ENCODE results near the gene ZNF311. TPM values are rescaled to one million over a fixed set of nuclear protein-coding genes. Genes with fewer than 3 reads are reported as not detected.

The ZNF311 gene
- total RNA-seq, 3 donors from 2014 or later (not counting 1 experiment from before 2014, with no cell fraction given), result 0.23 to 0.29 (median 0.28) TPM

DNA sequence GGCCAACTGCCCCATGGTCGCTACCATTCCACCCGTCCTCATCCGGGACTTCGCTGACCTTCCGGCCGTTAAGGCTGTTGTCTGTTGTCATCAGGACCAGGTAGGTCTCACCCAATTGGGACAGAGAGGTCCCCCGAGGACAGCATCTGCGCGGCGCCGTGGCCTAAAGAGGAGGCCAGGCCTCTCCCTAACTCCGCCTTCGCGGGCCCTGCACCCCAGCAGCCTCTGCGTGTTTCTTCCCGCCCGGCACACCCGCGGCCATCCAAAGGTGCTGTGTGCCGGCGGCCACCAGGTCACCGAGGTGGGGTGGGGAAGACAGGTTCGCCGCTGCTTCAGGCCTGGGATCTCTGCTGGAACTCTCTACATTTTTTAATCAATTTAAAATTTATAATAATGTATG, 30.8 kb upstream of the ZNF311 start:
- Mint-ChIP-seq H3K4me1 (no peaks in the 10 kb centered on the region), H3K9me3 (no peaks in the 10 kb centered on the region), H3K4me3 (no peak overlapping the region), H3K27ac (no peak overlapping the region), H3K27me3 (ENCODE audit: low read depth in 2 of 2) (peaks cover 12 to 41% of the 10 kb centered on the region in 2 donors), H3K36me3 (no peaks in the 10 kb centered on the region)
- intact Hi-C loops (cut with micrococcal nuclease), result no loop called here
- H3K36me3 ChIP-seq (ENCODE audit: control insufficient read depth, insufficient read depth, low read length), result no peaks in the 10 kb centered on the region
- TF ChIP-seq, protein P1, sequence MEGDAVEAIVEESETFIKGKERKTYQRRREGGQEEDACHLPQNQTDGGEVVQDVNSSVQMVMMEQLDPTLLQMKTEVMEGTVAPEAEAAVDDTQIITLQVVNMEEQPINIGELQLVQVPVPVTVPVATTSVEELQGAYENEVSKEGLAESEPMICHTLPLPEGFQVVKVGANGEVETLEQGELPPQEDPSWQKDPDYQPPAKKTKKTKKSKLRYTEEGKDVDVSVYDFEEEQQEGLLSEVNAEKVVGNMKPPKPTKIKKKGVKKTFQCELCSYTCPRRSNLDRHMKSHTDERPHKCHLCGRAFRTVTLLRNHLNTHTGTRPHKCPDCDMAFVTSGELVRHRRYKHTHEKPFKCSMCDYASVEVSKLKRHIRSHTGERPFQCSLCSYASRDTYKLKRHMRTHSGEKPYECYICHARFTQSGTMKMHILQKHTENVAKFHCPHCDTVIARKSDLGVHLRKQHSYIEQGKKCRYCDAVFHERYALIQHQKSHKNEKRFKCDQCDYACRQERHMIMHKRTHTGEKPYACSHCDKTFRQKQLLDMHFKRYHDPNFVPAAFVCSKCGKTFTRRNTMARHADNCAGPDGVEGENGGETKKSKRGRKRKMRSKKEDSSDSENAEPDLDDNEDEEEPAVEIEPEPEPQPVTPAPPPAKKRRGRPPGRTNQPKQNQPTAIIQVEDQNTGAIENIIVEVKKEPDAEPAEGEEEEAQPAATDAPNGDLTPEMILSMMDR (IDR thresholded peaks at IDR 0.05), result no peak
- no peak for DNase-seq
- no peak overlapping the region for H3K27ac ChIP-seq (ENCODE audit: low read length)
- no peak overlapping the region for H3K4me3 ChIP-seq (ENCODE audit: low read length)
- H3K9me3 ChIP-seq (ENCODE audit: control insufficient read depth, insufficient read depth, low read length), result no peaks in the 10 kb centered on the region
- WGBS (ENCODE audit: insufficient coverage), result 96% methylated on average over 22 of the region's 24 CpGs
- no peak for ATAC-seq
- no peaks in the 10 kb centered on the region for H3K4me1 ChIP-seq (ENCODE audit: control insufficient read depth, insufficient read depth, low read length)
- H3K27me3 ChIP-seq (ENCODE audit: control insufficient read depth, insufficient read depth, low read length), result peaks cover 12% of the 10 kb centered on the region

DNA sequence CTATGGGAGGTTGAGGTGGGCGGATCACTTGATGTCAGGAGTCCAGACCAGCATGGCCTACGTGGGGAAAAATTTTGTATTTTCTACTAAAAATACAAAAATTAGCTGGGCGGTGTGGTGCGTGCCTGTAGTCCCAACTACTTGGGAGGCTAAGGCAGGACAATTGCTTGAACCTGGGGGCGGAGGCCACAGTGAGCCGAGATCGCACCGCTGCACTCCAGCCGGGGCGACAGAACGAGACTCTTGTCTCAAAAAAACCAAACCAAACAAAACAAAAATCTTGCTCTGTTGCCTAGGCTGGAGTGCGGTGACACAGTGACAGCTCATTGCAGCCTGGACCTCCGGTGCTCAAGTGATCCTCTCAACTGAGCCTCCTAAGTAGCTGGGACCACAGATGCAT, 23.7 kb upstream of the ZNF311 start:
- Mint-ChIP-seq H3K4me1 (no peaks in the 10 kb centered on the region), H3K27me3 (ENCODE audit: low read depth in 2 of 2) (peaks cover 24 to 78% of the 10 kb centered on the region in 2 donors), H3K27ac (no peak overlapping the region), H3K4me3 (no peak overlapping the region), H3K9me3 (no peaks in the 10 kb centered on the region), H3K36me3 (no peaks in the 10 kb centered on the region)
- no peaks in the 10 kb centered on the region for H3K36me3 ChIP-seq (ENCODE audit: control insufficient read depth, insufficient read depth, low read length)
- DNase-seq (no peak), ATAC-seq (no peak)
- H3K4me3 ChIP-seq (ENCODE audit: low read length), result no peak overlapping the region
- H3K27me3 ChIP-seq (ENCODE audit: control insufficient read depth, insufficient read depth, low read length), result peaks cover 25% of the 10 kb centered on the region
- H3K27ac ChIP-seq (ENCODE audit: low read length), result no peak overlapping the region
- intact Hi-C loops (cut with micrococcal nuclease), result no loop called here
- WGBS (ENCODE audit: insufficient coverage), result 94% methylated on average over 13 of the region's 13 CpGs
- no peaks in the 10 kb centered on the region for H3K4me1 ChIP-seq (ENCODE audit: control insufficient read depth, insufficient read depth, low read length)
- no peaks in the 10 kb centered on the region for H3K9me3 ChIP-seq (ENCODE audit: control insufficient read depth, insufficient read depth, low read length)
- TF ChIP-seq, protein P1 (IDR thresholded peaks at IDR 0.05), result no peak

DNA sequence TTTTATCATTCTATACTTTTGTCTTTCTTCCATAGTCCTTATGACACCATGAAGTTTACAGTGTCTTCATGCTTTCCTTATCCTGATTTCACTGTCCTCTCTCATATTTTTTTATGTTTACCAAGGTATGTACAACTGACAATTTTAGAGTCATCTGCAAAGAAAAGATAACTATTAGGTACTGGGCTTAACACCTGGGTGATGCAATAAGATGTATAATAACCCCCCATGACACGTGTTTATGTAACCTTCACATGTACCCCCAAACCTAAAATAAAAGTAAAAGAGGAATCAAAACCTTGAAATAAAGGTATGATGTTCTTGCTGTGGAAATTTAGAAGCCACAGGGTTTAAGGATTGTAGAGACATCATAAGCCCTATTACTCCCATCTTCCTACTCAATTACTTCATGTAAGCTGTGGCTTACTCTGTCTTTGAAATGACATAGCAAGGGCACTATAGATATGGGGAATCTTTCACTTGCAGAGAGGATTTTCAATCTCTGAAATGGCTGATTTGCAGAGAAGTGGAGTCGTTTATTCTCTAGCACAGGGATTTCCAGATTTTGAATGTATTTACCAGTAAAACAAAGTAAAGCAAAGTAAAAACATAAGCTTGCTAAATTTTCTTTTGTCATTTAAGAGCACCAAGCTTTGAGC, 20.9 kb upstream of the ZNF311 start:
- no peak for DNase-seq
- ATAC-seq, result no peak
- H3K36me3 Mint-ChIP-seq, result no peaks in the 10 kb centered on the region
- TF ChIP-seq, protein P1 (IDR thresholded peaks at IDR 0.05), result no peak
- no peak overlapping the region for H3K4me3 ChIP-seq (ENCODE audit: low read length)
- no peaks in the 10 kb centered on the region for H3K9me3 ChIP-seq (ENCODE audit: control insufficient read depth, insufficient read depth, low read length)
- no peaks in the 10 kb centered on the region for H3K4me1 Mint-ChIP-seq
- H3K27ac Mint-ChIP-seq, result no peak overlapping the region
- H3K27me3 Mint-ChIP-seq (ENCODE audit: low read depth in 2 of 2), result peaks cover 33 to 84% of the 10 kb centered on the region in 2 donors
- WGBS (ENCODE audit: insufficient coverage), result 40% methylated on average over 1 of the region's 2 CpGs
- H3K27ac ChIP-seq (ENCODE audit: low read length), result no peak overlapping the region
- no peaks in the 10 kb centered on the region for H3K4me1 ChIP-seq (ENCODE audit: control insufficient read depth, insufficient read depth, low read length)
- intact Hi-C loops (cut with micrococcal nuclease), result no loop called here
- no peaks in the 10 kb centered on the region for H3K9me3 Mint-ChIP-seq
- no peak overlapping the region for H3K4me3 Mint-ChIP-seq
- peaks cover 18% of the 10 kb centered on the region for H3K27me3 ChIP-seq (ENCODE audit: control insufficient read depth, insufficient read depth, low read length)
- H3K36me3 ChIP-seq (ENCODE audit: control insufficient read depth, insufficient read depth, low read length), result no peaks in the 10 kb centered on the region

DNA sequence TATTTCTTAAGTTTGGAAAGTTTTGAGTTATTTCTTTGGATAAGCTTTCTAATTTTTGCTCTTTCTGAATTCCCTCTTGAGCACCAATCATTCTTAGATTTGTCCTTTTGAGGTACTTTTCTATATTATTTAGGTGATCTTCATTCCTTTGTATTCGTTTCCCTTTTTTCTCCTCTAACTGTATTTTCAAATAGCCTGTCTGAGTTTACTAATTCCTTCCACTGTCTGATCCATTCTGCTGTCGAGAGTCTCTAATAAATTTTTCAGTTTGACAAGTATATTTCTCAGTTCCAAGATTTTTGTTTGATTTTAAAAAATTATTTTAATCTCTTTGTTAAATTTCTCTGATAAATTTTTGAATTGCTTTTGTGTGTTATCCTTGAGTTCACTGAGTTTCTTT, 16.3 kb upstream of the ZNF311 start:
- peaks cover 10% of the 10 kb centered on the region in 2 donors for H3K4me1 Mint-ChIP-seq
- Histone ChIP-seq H3K4me3 (ENCODE audit: low read length) (no peak overlapping the region), H3K27me3 (ENCODE audit: control insufficient read depth, insufficient read depth, low read length) (peaks cover 13% of the 10 kb centered on the region), H3K9me3 (ENCODE audit: control insufficient read depth, insufficient read depth, low read length) (no peaks in the 10 kb centered on the region), H3K27ac (ENCODE audit: low read length) (no peak overlapping the region), H3K36me3 (ENCODE audit: control insufficient read depth, insufficient read depth, low read length) (no peaks in the 10 kb centered on the region), H3K4me1 (ENCODE audit: control insufficient read depth, insufficient read depth, low read length) (peaks cover 7% of the 10 kb centered on the region)
- WGBS (ENCODE audit: insufficient coverage), result 40% methylated on average over 1 of the region's 2 CpGs
- H3K4me3 Mint-ChIP-seq, result no peak overlapping the region
- H3K9me3 Mint-ChIP-seq, result no peaks in the 10 kb centered on the region
- no peaks in the 10 kb centered on the region for H3K36me3 Mint-ChIP-seq
- DNase-seq (no peak), ATAC-seq (no peak)
- TF ChIP-seq, protein P1 (IDR thresholded peaks at IDR 0.05), result no peak
- intact Hi-C loops (cut with micrococcal nuclease), result no loop called here
- no peak overlapping the region for H3K27ac Mint-ChIP-seq
- H3K27me3 Mint-ChIP-seq (ENCODE audit: low read depth in 2 of 2), result peaks cover 46 to 75% of the 10 kb centered on the region in 2 donors

Data from natural killer cell (primary cell).